Raji (cell line): ENCODE measurements around the gene FAM98B.

Source experiments
- POLR2A ChIP-seq: IDR thresholded peaks from 2 replicates; pipeline ENCODE4 v1.6.1; 2011; ENCODE audit warnings: low read depth, low read length, control low read depth; ENCODE audit not compliant: insufficient read depth

FAM98B gene

DNA sequence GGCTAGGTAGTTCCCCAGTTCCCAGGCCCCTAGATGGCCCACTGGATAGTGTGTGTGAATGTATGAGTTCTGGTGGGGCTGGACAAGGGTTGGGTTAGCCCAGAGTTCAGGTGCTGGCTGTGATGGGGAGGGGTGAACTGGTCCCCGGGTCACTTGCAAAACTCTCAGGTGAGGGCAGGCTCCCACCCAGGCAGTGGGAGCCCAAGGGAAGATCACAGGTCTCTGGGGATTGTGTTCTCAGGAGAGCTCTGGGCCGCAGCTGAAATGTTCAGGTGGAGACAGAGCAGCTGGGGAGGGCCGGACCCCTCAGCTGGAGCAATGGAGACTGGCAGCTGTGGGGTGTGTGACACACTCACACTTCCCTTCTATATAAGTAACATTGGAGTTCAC is 12.8 kb upstream of the FAM98B start:
- no peak for TF ChIP-seq POLR2A

DNA sequence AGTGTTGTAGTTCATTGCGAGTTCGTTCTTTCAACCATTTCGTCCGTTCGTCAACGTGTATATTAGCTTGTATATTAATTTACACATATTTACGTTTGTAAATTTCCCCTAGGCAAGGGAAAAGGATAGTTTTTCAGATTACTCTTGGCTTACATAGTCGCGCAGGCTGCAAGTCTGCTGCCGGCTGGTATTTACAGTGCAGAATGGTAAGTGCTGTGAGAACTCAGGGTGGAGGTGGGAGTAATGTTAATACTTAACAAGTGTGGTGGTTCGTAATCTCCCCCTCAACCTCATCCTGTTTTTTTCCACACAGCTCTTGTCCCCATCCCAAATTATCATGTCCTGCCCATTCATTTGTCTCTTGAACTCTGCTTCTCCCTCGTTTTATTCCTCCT is 766 bp downstream of the FAM98B start:
- TF ChIP-seq POLR2A = no peak

DNA sequence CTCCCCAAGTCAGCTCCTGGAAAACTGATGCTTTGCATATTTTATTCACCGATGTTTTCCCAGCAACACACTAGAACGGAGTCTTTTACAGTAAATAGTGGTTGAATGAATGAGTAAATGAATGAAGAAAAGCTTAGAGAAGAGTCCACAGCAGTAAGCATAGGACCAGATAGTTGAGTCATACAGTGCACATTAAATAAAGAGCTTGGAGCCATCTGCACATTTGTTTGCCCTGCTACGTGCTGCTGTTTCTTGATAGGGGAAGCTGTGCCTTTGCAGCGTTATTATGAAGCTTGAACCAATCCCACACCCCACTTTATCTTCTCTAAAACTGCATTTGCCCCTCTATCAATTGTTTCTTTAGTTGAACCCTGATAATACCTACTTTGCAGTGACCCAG is 1.2 kb downstream of the FAM98B start:
- no peak for TF ChIP-seq POLR2A

DNA sequence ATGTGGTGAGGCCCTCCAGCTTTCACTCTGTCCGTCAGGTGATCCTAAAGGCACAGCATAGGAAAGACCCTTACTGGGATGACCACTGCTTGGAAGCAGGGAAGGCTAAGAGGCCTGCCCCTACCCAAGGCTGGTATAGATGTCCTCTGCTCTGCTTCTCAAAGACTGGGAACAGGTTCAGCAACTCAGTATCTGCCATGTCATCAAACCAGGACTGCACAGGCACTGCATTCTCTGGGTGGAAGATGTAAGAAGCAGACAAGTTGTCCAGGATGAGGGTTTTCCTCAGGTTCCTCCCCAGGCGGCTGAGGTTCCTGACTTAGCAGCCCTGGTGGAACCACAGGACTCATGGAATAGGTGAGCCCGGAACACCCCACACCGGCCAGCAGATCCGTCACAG is 4.7 kb downstream of the FAM98B start:
- TF ChIP-seq POLR2A = no peak

DNA sequence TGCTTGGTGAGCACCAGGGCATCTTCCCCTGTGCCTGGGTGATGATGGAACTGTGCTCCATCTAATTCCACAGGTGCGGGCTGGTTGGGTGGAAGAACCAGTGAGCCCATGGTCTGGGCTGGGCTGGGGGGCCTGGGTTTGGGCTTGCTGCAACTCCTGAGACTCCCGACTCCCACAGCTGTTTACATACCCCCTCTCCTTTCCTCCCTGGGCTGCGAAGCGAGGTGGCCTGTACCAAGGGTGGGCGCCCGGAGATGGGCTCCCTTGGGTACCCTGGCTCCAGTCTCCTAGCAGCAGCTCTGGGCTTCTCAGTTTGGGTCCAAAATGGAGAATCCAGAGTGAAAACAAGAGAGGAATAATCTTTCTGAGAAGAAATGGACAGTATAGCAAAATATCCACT is 5.6 kb downstream of the FAM98B start:
- no peak for TF ChIP-seq POLR2A

DNA sequence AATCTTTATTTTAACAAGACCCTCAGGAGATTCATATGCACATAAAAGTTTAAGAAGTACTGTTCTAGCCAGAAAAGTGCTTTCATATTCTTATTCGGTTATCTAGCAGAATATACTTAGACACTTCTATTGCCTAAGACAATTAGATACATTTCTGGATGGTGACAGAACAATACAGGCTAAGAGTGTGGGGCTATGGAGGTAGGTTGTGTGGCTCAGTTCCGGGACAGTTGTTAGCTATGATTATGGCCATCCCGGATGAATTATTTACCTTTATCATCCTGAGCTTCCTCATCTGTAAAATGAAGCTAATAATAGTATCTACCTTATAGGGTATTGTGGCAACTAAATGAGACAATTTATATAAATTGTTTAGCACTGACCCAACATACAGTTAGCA is 6.6 kb downstream of the FAM98B start:
- TF ChIP-seq POLR2A = no peak

DNA sequence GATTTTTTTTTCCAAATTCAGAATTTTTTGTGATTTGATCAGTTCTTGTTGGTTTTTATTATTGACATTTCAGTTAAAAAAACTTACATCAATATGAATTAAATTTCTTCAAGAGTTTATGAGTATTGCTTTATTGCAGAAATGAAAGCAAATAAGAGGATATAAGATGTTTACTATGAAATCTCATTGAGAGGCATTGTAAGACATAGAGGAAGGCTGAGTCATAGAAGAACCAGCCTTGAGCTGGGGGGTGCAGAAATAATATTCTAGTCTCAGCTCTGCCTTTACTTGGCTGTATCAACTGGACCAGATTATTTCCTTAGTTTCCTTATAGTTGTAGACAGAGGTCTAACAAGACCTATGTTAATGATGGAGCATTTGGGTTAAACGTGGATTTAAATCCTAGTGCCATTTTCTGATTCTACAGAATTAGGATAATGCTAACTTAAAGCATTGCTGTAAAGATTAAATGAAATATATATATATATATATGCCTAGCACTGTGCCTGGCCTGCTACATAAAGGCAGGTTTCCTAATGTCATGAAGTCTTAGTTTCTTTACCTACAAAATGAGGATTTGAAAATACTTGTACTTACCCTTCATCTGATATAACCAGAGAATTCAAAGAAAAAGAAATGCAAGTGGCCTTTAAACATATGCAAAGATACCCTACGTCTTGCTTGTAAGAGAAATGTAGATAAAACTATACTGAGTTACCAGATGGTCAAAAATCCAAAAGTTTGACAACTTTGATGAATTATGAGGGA is 7.3 kb downstream of the FAM98B start:
- no peak for TF ChIP-seq POLR2A

- TF ChIP-seq POLR2A = no peak
Observed at GRCh38 chr15:38463893-38464292, 10.0 kb downstream of the FAM98B start.

DNA sequence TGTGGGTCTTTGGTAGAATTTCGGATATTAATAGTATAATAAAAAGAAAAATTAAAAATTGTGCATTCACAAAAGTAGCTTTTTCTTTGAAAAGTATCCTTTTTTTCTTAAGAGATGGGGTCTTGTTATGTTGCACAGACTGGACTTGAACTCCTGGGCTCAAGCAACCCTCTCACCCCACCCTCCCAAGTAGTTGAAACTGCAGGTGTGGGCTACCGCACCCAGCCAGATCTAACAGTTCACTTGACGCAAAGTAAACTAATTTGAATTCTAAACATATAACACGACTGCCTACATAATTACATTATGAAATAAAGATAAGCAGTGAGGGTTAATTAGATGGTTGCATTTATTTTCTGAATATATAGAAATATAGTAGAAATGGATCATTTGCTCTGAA is 10.7 kb downstream of the FAM98B start:
- no peak for TF ChIP-seq POLR2A

DNA sequence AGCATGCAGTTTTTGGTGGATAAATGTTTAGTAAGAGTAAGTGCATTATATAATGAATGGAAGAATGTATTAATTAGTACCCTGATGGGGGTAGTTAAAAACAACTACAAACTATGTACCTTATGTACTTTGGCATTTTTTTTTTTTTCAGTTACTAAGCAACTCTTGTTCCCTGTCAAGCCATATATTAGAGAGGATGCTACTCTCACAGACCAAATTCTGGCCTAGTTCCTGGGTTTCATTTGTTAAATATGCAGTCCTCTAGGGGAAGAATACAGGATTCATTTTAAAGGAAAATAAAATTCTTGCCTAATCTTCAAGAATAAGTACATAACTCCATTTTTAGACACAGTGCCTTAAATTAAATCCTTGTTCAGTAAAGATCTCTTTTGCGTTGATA is 16.9 kb downstream of the FAM98B start:
- TF ChIP-seq POLR2A = no peak

DNA sequence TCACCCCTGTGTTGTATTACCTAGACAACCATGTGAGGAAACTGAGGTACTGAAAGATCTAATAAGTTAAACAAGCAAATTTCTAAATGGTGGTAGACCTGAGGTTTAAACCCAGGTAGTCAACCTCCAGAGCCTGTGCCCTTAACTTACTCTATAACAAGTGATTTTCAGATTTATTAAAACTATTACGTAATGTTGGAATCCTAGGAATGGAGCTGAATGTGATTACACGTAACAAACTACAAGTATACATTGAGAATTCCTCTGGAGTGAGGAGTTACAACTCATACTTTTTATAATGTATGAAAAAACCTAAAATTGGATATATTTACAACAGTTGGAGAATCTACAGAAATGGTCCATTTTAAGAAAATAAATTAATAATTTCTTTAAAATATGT is 18.0 kb downstream of the FAM98B start:
- TF ChIP-seq POLR2A = no peak

DNA sequence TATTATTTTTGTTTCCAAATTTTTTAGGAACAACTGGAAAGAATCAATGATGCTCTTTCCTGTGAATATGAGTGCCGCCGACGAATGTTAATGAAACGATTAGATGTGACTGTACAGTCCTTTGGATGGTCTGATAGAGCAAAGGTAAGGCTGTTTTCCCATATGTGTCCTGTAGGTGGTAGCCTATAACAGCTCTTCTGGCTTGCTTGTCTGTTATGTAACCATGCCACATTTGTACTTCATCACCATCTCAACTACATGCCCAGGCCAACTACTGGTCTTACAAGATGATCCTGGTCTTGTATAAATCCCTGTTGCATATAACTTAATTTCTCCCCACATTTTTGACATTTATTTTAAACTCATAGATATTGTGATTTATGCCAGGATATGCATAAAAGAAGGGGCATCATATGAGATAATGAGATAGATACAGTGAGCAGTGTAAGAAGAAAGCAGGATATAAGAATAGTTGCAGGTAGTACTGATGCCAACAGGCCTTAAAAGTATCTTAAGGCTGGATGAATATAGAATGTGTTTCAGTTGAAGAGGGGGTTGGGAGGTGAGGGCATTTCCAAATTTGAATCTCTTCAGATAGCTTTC is 20.3 kb downstream of the FAM98B start:
- TF ChIP-seq POLR2A = no peak

- TF ChIP-seq POLR2A = no peak
Observed at GRCh38 chr15:38475361-38475760, 21.4 kb downstream of the FAM98B start.

- TF ChIP-seq POLR2A = no peak
Observed at GRCh38 chr15:38476120-38476519, 22.2 kb downstream of the FAM98B start.

DNA sequence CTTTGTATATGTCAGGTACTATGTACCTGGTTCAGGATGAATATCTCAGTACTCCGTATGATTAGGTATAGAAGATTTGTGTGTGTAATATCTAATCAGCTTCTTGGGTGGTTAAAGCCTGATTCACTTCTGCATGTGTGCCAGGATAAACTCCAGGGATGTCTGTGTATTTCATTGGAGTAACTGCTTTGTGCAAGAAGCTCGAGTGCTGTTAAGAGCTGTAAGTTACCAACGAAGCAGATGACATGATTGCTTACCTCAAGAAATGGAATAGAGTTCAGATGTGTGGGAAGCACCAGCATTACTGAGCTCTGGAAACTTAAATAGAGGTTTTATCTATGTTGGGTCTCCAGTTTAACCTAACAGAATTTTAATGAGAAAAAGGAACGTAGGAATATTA is 23.7 kb downstream of the FAM98B start:
- no peak for TF ChIP-seq POLR2A

- TF ChIP-seq POLR2A = no peak
Observed at GRCh38 chr15:38479266-38479665, 25.3 kb downstream of the FAM98B start.

DNA sequence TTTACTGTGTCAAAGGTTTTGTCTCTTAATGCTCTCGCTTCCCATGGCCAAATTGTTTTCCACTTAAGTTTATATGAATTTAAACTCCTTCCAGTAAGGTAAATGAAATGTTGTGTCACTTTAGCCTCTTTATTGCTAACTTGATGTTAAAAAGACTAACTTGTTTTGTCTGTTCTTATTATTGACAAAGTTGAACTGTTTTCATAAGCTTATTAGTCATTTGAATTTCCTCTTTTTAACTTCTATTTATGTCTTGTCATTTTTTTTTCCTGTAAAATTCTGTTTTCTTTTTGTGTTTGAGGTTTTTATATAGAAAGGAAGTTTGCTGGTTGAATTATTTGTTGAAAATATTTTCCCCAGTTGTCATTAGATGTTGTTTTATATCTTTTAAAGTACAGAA is 25.8 kb downstream of the FAM98B start:
- no peak for TF ChIP-seq POLR2A
